Lower leg skin (tissue), 4 donors: ENCODE data around the gene MYG1. TPM values are rescaled to one million over a fixed set of nuclear protein-coding genes. Genes with fewer than 3 reads are reported as not detected.

Source experiments
- DNase-seq, 2 donors: peaks; one replicate each; pipeline ENCODE4 v3.0.0-alpha.2; 2019; ENCODE audit warnings: low spot score in 2 of 2
- H3K4me3 ChIP-seq: fragments of 200-600 bp; sonication (generic); 2 replicates; pipeline ENCODE4 v1.5.1; 2017; ENCODE audit warnings: mild to moderate bottlenecking, low read depth; ENCODE audit not compliant: poor library complexity, severe bottlenecking
- POLR2A ChIP-seq, 2 donors: fragments of 450-650 bp; IDR thresholded peaks; one replicate each; pipeline ENCODE4 v1.6.1; 2016 to 2017; ENCODE audit warnings: antibody characterized with exemption in 2 of 2, mild to moderate bottlenecking in 1 of 2, moderate library complexity in 1 of 2
- WGBS, 2 donors: methylation state at CpG; one replicate each; pipeline ENCODE4 v1.1.5; 2018; 5-methylcytosine and 5-hydroxymethylcytosine counted together
- intact Hi-C: fragments of 100-400 bp; cut with DNase I; formaldehyde crosslinking; loops from one replicate; pipeline ENCODE4 v1.15.0; 2023; ENCODE audit warnings: low total_unique reads
- total RNA-seq, 4 donors: library from RNA; depleted of rRNA; stranded (reverse); fragments of >200 nt; gene quantifications; one replicate each; pipeline ENCODE4 v1.1.0, GENCODE V29; 2016
- TF ChIP-seq, protein P1 (sequence below), 3 donors: fragments of 450-650 bp; IDR thresholded peaks; one replicate each; pipeline ENCODE4 v1.5.1; 2016; ENCODE audit warnings: antibody characterized with exemption in 3 of 3, mild to moderate bottlenecking in 3 of 3, moderate library complexity in 2 of 3

MYG1 gene
- total RNA-seq, 4 donors from 2014 or later, result 39.2 to 53.5 (median 46.8) TPM

GRCh38 chr12:53268630-53269562 lies 30.6 kb upstream of the MYG1 start:
- no peak for DNase-seq
- H3K4me3 ChIP-seq, result peak overlapping the region; percentile 60
- TF ChIP-seq, protein P1, sequence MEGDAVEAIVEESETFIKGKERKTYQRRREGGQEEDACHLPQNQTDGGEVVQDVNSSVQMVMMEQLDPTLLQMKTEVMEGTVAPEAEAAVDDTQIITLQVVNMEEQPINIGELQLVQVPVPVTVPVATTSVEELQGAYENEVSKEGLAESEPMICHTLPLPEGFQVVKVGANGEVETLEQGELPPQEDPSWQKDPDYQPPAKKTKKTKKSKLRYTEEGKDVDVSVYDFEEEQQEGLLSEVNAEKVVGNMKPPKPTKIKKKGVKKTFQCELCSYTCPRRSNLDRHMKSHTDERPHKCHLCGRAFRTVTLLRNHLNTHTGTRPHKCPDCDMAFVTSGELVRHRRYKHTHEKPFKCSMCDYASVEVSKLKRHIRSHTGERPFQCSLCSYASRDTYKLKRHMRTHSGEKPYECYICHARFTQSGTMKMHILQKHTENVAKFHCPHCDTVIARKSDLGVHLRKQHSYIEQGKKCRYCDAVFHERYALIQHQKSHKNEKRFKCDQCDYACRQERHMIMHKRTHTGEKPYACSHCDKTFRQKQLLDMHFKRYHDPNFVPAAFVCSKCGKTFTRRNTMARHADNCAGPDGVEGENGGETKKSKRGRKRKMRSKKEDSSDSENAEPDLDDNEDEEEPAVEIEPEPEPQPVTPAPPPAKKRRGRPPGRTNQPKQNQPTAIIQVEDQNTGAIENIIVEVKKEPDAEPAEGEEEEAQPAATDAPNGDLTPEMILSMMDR (IDR thresholded peaks at IDR 0.05), result no peak
- TF ChIP-seq POLR2A (IDR thresholded peaks at IDR 0.05), result no peak
- intact Hi-C loops, result no loop called here
- 56 to 57% methylated on average over 20 of the region's 20 CpGs for WGBS, 2 donors

DNA sequence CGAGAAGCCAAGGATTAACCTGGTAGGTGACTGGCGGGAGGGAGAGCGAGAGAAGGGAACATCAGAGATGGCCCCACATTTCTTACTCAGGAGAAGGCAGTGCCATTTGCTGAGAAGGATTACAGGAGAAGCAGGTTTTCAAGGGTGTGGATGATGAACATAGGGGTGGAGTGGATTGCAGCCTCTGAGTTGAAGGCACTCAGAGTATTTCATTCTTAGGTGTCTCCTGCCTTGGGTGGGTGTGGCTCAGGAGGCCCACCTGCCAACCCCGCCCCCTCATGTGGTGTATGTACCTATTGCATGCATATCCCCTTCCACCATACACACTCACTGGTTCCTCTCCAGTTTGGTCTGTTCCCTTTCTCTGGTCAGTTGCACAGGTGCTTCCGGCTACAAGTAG lies 25.1 kb upstream of the MYG1 start:
- DNase-seq, result no peak
- TF ChIP-seq, protein P1 (IDR thresholded peaks at IDR 0.05), result no peak
- TF ChIP-seq POLR2A (IDR thresholded peaks at IDR 0.05), result no peak
- intact Hi-C loops, result no loop called here
- H3K4me3 ChIP-seq, result no peak overlapping the region
- whole genome bisulfite sequencing, 2 donors, result 83 to 88% methylated on average over 5 of the region's 5 CpGs

- TF ChIP-seq POLR2A (IDR thresholded peaks at IDR 0.05), result no peak
- TF ChIP-seq, protein P1 (IDR thresholded peaks at IDR 0.05), result no peak
- no peak overlapping the region for H3K4me3 ChIP-seq
- 94 to 96% methylated on average over 11 of the region's 11 CpGs for WGBS, 2 donors
- intact Hi-C loops, result no loop called here
- no peak for DNase-seq
Measured at GRCh38 chr12:53276511-53276910, 23.0 kb upstream of the MYG1 start.

- TF ChIP-seq POLR2A (IDR thresholded peaks at IDR 0.05), result no peak
- TF ChIP-seq, protein P1 (IDR thresholded peaks at IDR 0.05), result no peak
- 93 to 94% methylated on average over 9 of the region's 9 CpGs for WGBS, 2 donors
- DNase-seq, result no peak
Measured at GRCh38 chr12:53277981-53278380, 21.5 kb upstream of the MYG1 start.

GRCh38 chr12:53279283-53279869 lies 20.1 kb upstream of the MYG1 start:
- TF ChIP-seq, protein P1 (IDR thresholded peaks at IDR 0.05), result no peak
- TF ChIP-seq POLR2A (IDR thresholded peaks at IDR 0.05), result no peak
- DNase-seq, result no peak
- H3K4me3 ChIP-seq, result no peak overlapping the region
- 92 to 96% methylated on average over 3 of the region's 3 CpGs for WGBS, 2 donors
- intact Hi-C loops, result no loop called here

More at GRCh38 chr12:53277981-53278380, 21.5 kb upstream of the MYG1 start:
- H3K4me3 ChIP-seq, result no peak overlapping the region
- intact Hi-C loops, result no loop called here
